T1000 (cell line): Measurements from ENCODE around the gene THSD4.

ENCODE experiments used
- DNase-seq: peaks from one replicate; lab custom pipeline; 2025; ENCODE audit warnings: mixed read lengths; lab: John Stamatoyannopoulos, UW

The THSD4 gene

DNA sequence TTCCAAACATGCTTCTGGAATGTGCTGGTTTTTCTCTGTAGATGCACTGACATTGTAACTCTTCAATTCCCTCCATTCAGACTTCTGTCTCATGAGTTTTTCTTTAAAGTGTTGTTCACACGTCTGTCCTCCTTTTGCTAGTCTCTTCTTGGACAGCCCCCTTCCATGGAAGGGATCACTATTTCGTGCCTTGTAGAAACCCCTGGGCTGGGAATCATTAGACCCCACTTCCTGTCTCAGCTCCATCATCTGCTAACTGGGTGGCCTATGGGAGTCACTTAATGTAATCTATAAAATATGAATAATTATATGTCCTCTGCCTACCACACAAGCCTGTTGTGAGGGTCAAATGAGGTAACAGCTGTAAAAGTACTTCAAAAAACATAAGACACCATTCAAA is 110.6 kb downstream of the THSD4 start:
- no peak for DNase-seq

- DNase-seq, result no peak
Measured at GRCh38 chr15:71226536-71227455, 111.5 kb downstream of the THSD4 start.

DNA sequence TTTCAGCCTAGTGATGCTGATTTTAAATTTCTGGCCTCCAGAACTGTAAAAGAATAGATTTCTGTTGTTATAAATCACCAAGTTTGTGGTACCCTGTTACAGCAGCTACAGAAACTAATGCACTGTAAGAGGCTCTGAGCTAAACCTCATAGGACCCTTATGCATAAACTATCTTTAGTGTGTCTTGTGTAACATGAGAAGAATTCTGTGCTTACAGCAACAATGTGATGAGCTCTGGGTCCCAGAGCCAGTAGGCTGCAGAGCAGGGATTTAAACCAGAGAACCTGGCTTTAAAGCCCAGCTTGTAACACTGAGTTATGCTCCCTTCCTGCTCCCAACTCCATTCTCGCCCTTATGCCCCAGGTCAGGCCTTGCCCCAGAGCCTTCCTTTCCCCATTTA is 113.1 kb downstream of the THSD4 start:
- no peak for DNase-seq

GRCh38 chr15:71230303-71230702 is 115.0 kb downstream of the THSD4 start:
- DNase-seq, result no peak

- no peak for DNase-seq
Measured at GRCh38 chr15:71231758-71232157, 116.5 kb downstream of the THSD4 start.

DNA sequence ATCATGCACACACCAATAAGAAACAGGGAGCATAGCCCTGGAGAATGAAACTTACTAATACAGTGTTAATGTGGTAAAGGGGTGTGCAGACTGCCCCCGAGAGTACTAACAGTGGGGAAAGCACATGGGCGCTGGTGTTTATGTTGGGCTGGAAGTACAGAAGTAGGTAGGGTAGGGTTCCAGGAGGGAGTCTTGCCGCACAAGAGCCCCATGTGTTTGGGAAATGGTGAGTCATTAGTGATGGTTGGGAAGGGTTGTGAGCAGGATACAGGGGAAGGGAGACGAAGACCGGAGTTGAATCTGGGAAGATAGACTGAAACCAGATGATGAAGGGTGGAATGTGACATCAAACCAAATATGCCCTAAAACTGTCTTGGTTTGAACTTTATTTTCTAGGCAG is 117.1 kb downstream of the THSD4 start:
- no peak for DNase-seq

DNA sequence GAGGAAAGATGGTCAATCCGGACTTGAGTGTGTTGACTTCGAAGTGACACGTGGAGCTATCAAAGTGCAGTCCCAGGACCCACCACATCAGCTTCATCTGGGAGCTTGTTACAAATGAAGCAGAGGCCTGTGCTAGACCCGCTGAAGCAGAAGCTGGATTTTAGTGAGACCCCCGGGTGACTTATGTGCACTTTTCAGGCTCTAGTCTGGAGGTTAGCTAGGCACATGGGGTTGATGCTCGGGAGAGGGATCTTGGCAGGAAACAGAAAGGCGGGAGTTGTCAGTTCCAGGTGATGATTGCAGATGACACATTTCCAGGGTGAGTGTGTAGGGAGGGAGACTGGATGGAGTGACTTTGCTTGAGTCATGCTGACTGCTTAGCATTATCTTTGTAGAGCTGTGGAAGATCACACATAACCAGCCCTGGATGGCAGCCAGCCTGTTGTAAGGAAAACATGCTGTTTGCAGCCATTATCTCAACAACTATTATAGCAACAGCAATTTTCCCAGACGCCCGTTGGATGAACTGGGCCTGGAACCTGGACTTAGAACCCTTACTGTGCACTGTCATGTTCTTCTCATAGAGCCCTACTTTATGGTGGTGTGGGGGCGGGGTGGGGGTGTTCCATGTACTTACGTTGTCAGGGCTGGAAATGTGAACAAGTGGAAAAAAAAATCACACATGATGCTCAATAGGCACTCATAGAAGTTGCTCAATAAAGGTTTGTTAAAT is 122.4 kb downstream of the THSD4 start:
- DNase-seq, result peak; percentile 6

GRCh38 chr15:71238926-71239325 is 123.7 kb downstream of the THSD4 start:
- DNase-seq, result no peak

DNA sequence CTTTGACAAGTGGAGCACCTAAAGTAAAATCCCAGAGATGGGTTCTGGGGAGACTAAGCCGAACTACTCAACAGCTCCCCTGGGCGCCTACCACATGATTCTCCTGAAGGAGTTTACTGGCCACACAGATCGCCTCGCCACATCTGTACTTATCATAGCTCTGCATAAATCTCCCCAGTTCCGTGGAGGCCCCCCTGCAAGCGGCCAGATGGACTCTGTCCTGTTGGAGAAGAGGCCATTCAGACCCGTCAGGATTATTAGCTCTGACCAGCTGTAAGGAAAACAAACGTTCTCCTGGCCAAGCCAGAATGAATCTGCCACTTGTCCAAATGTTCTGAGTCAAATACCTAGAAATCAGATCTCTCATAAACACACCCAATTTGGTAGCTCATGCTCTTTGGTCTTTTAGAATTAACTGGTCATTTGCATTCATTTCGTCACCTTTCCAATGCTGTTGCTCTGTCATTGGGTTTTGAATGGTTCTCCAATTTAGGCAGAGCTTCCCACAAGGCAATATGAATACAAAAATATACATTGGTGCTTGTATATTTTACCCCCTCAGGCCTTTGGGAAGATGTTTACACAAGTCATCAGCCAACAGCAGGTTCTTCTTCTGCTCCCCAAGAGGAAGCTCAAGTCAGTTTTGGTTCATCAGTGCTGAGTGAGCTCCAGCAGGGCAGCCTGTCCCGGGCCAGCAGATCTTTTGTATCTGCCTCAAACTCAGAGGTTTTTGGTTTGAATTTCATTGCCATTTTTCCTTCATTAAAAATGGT is 124.5 kb downstream of the THSD4 start:
- no peak for DNase-seq

DNA sequence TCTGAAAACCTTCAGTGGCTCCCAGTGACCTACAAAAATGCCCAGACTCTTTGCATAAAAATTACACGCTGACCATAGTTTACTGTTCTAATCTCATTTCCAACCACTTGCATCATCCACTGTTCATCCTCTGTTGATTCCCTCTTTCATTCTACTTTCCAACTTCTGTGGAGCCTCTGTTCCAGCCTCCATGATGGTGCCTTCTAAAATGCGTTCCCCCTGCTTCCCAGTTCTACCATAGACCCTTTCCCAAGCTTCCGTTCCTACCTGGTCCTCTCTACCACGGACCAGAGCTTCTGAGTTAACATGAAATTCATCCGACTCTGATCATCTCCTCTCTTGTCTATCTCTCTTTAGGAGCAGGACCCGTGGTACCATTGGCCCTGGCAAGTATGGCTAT is 127.0 kb downstream of the THSD4 start:
- DNase-seq, result no peak

DNA sequence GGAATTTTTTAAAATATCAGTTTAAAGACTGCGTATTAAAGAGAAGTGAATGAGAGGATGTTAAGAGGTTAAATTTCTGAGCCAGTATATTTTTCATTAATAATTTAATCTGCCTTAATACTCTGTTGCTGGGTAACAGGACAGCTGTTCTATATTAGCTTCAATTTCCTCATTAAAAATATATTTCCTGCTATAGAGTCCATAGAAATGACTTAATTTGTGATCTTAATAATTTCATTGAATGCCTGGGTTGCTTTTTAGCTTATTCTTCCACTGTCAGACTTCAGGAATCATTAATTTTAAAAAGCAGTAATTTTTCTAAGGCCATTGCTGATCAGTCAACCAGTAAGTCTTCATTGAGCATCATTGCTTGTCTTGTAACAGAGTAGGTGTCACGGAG is 129.0 kb downstream of the THSD4 start:
- no peak for DNase-seq

GRCh38 chr15:71245588-71245987 is 130.3 kb downstream of the THSD4 start:
- no peak for DNase-seq

GRCh38 chr15:71248386-71248785 is 133.1 kb downstream of the THSD4 start:
- no peak for DNase-seq

GRCh38 chr15:71249986-71250385 is 134.7 kb downstream of the THSD4 start:
- DNase-seq, result no peak

DNA sequence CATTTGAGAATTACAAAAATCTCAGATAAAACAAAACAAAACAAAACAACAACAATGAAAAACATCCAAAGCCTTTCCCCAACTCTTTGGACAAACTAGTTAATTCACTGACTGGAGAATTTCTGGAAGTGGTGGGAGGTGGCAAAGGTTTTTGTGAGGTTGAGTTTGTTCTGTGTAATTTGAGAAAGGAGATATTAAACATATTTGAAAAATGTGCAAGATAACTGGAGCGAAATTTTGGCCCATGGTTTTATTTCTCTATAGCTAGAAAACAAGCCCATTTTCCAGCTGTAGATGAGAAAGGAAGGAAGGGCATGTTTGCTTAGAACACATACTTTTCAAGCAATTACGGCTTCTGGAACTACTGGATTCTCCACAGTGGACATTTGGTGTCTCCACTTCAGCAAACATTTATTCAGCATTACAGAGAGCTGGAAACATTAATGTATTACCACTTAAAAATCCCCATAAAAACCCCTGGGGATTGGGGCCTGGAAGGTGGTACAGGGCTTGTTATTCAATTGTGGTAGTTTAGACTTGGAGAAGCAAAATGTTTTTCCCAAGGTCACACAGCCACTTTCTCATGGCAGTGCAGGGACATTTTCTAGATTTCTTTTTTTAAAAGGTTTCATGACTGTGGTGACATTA is 135.8 kb downstream of the THSD4 start:
- no peak for DNase-seq

- no peak for DNase-seq
Measured at GRCh38 chr15:71251584-71252043, 136.3 kb downstream of the THSD4 start.

DNA sequence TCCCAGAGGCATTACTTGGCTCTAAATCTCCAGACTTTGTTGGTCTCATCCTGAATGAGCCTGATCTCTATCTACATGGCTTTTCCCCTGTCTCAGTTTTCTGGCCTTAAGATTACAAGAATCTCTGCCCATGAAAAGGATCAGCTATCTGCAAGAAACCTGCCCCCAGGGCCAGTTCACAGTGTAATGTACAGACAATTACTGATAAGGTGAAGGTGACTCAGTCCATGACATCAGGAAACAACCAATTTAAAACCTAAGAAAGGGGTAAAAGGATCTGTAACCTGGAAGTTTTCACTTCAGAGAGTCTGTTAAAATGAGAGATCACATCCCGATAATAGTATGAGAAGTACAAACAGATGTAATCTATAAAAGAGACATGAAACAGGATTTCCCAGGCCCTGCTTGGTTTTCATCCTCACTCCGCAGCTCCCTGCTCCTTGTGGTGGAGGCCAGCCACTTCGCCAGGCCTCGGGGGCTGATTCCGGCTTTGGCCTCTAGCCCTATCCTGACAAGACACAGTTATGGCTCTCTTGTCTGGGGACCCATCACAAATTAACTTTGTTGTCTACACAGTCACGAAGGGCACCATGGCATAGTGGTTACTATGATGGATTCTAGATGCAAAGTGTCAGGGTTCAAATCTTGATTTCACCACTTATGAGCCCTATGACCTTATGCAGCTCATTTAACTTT is 136.9 kb downstream of the THSD4 start:
- peak; percentile 73 for DNase-seq

DNA sequence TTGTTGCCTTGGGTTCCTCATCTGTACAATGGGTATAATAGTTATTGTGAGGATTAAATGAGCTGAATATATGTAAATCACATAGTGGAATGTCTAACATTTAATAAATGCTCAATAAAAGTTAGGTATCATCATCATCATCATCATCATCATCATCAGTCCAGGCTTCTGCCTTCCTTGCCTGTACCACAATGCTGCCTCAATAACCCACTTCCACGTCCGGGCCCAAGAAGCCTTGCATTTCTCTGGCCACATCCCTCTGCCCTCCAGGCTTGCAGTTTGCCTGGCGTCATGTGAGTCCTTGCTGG is 137.4 kb downstream of the THSD4 start:
- no peak for DNase-seq

GRCh38 chr15:71254491-71254890 is 139.2 kb downstream of the THSD4 start:
- no peak for DNase-seq

- no peak for DNase-seq
Measured at GRCh38 chr15:71256934-71257664, 141.8 kb downstream of the THSD4 start.

DNA sequence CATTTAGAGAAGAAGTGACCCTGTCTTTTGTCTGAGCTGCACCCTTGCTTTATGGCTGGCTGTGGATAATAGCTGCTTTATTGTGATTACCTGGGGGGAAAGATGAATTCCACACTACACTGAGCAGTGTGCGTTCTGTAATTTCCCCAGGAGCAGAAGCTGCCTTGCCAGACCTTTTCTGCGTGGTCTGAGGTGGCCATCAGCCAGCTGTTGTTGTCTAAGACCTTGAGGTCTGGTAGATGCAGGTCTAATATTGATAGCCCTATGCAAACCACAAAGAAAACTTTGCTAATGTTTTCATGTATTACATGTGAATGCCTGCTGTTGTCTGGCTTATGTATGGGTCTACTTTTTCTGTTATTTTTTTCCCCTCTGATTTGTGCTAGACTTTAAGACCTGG is 144.6 kb downstream of the THSD4 start:
- DNase-seq, result no peak
